ENCODE measurements around the gene KRTAP10-9. TPM values are rescaled to one million over a fixed set of nuclear protein-coding genes. Genes with fewer than 3 reads are reported as not detected.

Gene KRTAP10-9
- total RNA-seq, 1 experiment from 2014 or later = not detected

- Histone ChIP-seq H3K4me1 (no peaks in the 10 kb centered on the region), H3K4me3 (ENCODE audit: low read depth, low read length) (no peak overlapping the region), H3K36me3 (ENCODE audit: control insufficient read depth, insufficient read depth, low read length) (no peaks in the 10 kb centered on the region), H3K9me3 (peaks cover 16% of the 10 kb centered on the region), H3K27me3 (replicated peaks; ENCODE audit: control insufficient read depth, insufficient read depth, low read length) (no peaks in the 10 kb centered on the region)
- H3K27me3 Mint-ChIP-seq (ENCODE audit: insufficient read depth, unreplicated experiment) = peaks cover 7% of the 10 kb centered on the region
- peaks cover 51% of the 10 kb centered on the region for H3K9me3 Mint-ChIP-seq (ENCODE audit: unreplicated experiment)
- intact Hi-C loops (cut with micrococcal nuclease; ENCODE audit: unreplicated experiment) = no loop called here
- H3K36me3 Mint-ChIP-seq (ENCODE audit: insufficient read depth, unreplicated experiment) = no peaks in the 10 kb centered on the region
- CTCF ChIA-PET = no interaction called here
- DNase-seq = no peak
- no peaks in the 10 kb centered on the region for H3K4me1 Mint-ChIP-seq (ENCODE audit: low read depth, unreplicated experiment)
- no peak overlapping the region for H3K4me3 Mint-ChIP-seq (ENCODE audit: unreplicated experiment)
- H3K27ac Mint-ChIP-seq (ENCODE audit: unreplicated experiment) = no peak overlapping the region
- no peak for TF ChIP-seq CTCF (IDR thresholded peaks at IDR 0.05; ENCODE audit: insufficient read depth in 1 of 2, low read depth in 1 of 2, low read length in 1 of 2, severe bottlenecking in 1 of 2, unreplicated experiment in 1 of 2)
- POLR2A ChIA-PET = no interaction called here
- no TSS peak for BruUV-seq (replicated peaks)
Measured at GRCh38 chr21:44630440-44630839, 3.5 kb downstream of the KRTAP10-9 start.

- BruUV-seq (replicated peaks) = no TSS peak
- Histone ChIP-seq H3K4me1 (no peaks in the 10 kb centered on the region), H3K36me3 (ENCODE audit: control insufficient read depth, insufficient read depth, low read length) (no peaks in the 10 kb centered on the region), H3K27me3 (replicated peaks; ENCODE audit: control insufficient read depth, insufficient read depth, low read length) (no peaks in the 10 kb centered on the region), H3K4me3 (ENCODE audit: low read depth, low read length) (no peak overlapping the region), H3K9me3 (peaks cover 16% of the 10 kb centered on the region)
- Mint-ChIP-seq H3K4me3 (ENCODE audit: unreplicated experiment) (no peak overlapping the region), H3K9me3 (ENCODE audit: unreplicated experiment) (peaks cover 51% of the 10 kb centered on the region), H3K27me3 (ENCODE audit: insufficient read depth, unreplicated experiment) (peaks cover 7% of the 10 kb centered on the region), H3K27ac (ENCODE audit: unreplicated experiment) (no peak overlapping the region), H3K4me1 (ENCODE audit: low read depth, unreplicated experiment) (no peaks in the 10 kb centered on the region), H3K36me3 (ENCODE audit: insufficient read depth, unreplicated experiment) (no peaks in the 10 kb centered on the region)
- no peak for TF ChIP-seq CTCF (IDR thresholded peaks at IDR 0.05; ENCODE audit: insufficient read depth in 1 of 2, low read depth in 1 of 2, low read length in 1 of 2, severe bottlenecking in 1 of 2, unreplicated experiment in 1 of 2)
- ChIA-PET CTCF (no interaction called here), POLR2A (interaction anchor here (0.6 kb wide), 1 partner anchor 49 kb away, joined by 3 read pairs; no protein-coding TSS in a partner anchor)
- DNase-seq = no peak
- intact Hi-C loops (cut with micrococcal nuclease; ENCODE audit: unreplicated experiment) = no loop called here
Measured at GRCh38 chr21:44632067-44632466, 5.2 kb downstream of the KRTAP10-9 start.

GRCh38 chr21:44636209-44637017, 9.5 kb downstream of the KRTAP10-9 start:
- TF ChIP-seq CTCF (IDR thresholded peaks at IDR 0.05; ENCODE audit: insufficient read depth in 1 of 2, low read depth in 1 of 2, low read length in 1 of 2, severe bottlenecking in 1 of 2, unreplicated experiment in 1 of 2) = no peak
- CTCF ChIA-PET = no interaction called here
- no peaks in the 10 kb centered on the region for H3K4me1 Mint-ChIP-seq (ENCODE audit: low read depth, unreplicated experiment)
- no peak overlapping the region for H3K4me3 Mint-ChIP-seq (ENCODE audit: unreplicated experiment)
- peaks cover 16% of the 10 kb centered on the region for H3K9me3 ChIP-seq
- no peaks in the 10 kb centered on the region for H3K4me1 ChIP-seq
- POLR2A ChIA-PET = no interaction called here
- BruUV-seq (replicated peaks) = no TSS peak
- H3K36me3 Mint-ChIP-seq (ENCODE audit: insufficient read depth, unreplicated experiment) = no peaks in the 10 kb centered on the region
- H3K9me3 Mint-ChIP-seq (ENCODE audit: unreplicated experiment) = peaks cover 40% of the 10 kb centered on the region
- peaks cover 12% of the 10 kb centered on the region for H3K27me3 Mint-ChIP-seq (ENCODE audit: insufficient read depth, unreplicated experiment)
- H3K27me3 ChIP-seq (replicated peaks; ENCODE audit: control insufficient read depth, insufficient read depth, low read length) = no peaks in the 10 kb centered on the region
- intact Hi-C loops (cut with micrococcal nuclease; ENCODE audit: unreplicated experiment) = no loop called here
- H3K36me3 ChIP-seq (ENCODE audit: control insufficient read depth, insufficient read depth, low read length) = no peaks in the 10 kb centered on the region
- H3K27ac Mint-ChIP-seq (ENCODE audit: unreplicated experiment) = no peak overlapping the region
- H3K4me3 ChIP-seq (ENCODE audit: low read depth, low read length) = no peak overlapping the region
- DNase-seq = no peak

All from Caco-2 (cell line).